IPS DF 4.7 (cell line): ENCODE data around the gene SPRR2G.
"Not testable (repeated sequence)": the region's sequence is repeated elsewhere in the genome, so short reads cannot be mapped to it uniquely, and the experiment has no call there.

ENCODE experiments used
- DNase-seq: peaks from one replicate; pipeline ENCODE4 v3.0.0-alpha.2; 2013; ENCODE audit warnings: low spot score; ENCODE audit errors: extremely low read depth

The SPRR2G gene

DNA sequence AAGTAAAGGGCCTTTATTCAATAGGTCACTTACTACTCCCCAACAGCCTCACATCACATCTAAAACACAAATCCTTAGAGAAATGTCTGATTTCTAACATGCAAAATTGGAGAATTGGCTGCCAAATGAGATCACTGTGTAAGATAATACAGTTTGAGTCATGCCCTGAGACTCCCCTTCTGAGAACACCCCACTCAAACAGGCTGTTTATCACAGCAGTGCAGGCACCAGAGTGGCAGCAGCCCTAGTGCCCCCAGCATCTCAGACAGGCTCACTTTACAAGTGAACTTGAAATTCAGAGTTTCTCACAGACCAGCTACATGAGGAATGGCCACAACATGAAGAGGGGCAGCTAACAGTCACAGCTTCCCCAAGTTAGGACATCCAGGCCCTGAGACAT lies 35.4 kb downstream of the SPRR2G start:
- DNase-seq, result not testable (repeated sequence)

DNA sequence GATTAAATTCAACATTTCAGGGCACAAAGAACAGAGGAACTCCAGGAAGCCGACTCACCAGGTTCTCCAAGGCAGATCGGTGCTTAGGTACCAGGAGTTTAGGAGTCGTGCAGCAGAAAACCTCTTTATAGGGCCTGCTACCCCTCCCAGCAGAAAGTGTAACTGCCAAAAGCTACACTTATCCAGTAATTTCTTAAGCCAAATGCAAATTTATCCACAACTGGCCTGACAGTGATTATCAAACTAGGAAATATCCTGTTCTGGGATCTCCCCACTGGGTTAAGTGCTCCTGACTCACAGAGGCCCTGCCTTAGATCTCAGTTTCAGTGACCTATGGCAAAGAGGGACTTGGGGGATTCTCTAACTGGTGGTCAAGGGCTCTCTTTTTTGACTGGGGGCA lies 37.3 kb downstream of the SPRR2G start, which contains the start of gene SPRR2F:
Gene SPRR2F, minus strand, starts transcription at position 101 of the 400 bp plus-strand sequence. CDS start 783 bp downstream, outside the sequence.
- no peak for DNase-seq

DNA sequence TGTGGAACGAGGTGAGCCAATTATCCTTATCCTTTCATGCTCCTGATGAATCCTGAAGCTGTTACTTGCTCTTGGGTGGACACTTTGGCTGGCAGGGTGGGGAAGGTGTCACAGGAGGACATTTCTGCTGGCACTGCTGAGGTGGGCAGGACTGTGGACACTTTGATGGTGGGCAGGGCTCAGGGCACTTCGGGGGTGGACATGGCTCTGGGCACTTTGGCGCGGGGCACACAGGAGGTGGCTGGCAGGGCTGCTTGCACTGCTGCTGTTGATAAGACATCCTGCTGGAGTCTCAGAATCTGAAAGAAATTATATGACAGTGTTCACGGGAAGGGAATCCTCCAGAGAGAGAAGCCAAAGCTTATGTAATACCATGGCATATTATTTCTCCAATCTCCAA lies 38.2 kb downstream of the SPRR2G start:
- not testable (repeated sequence) for DNase-seq

GRCh38 chr1:153100245-153100644 lies 50.4 kb downstream of the SPRR2G start:
- no peak for DNase-seq
